PC-3 (cell line): ENCODE data around the gene USP20.

Source experiments
- CTCF ChIP-seq: fragments of 300-600 bp; sonication (generic); conservative IDR thresholded peaks from 2 replicates; pipeline ENCODE4 v1.5.1; 2017; ENCODE audit warnings: antibody characterized with exemption, low read depth, mild to moderate bottlenecking, low read length
- EZH2 ChIP-seq: fragments of 300-600 bp; sonication (generic); IDR thresholded peaks from one replicate; pipeline ENCODE4 v1.6.1; 2017; ENCODE audit warnings: antibody characterized with exemption, mild to moderate bottlenecking, low read length; ENCODE audit not compliant: unreplicated experiment
- EZH2phosphoT487 ChIP-seq: fragments of 300-600 bp; sonication (generic); IDR thresholded peaks from 2 replicates; pipeline ENCODE4 v1.6.1; 2018; ENCODE audit warnings: mild to moderate bottlenecking, antibody characterized with exemption, low read length, borderline replicate concordance

DNA sequence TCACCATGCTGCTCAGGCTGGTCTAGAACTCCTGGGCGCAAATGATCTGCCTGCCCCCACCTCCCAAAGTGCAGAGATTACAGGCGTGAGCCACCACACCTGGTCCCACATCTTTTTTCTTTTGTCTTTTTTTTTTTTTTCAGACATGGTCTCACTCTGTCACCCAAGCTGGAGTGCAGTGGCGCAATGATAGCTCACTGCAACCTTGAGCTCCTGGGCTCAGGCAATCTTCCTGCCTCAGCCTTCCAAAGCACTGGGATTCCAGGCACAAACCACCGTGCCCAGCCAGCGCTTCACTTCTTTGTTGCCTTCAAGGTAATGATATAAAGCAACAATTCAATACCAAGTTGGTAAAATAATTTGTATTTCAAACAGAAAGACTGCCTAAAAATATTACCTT lies 78.8 kb downstream of the USP20 start:
- no peak for TF ChIP-seq CTCF
- no peak for TF ChIP-seq EZH2phosphoT487
- no peak for TF ChIP-seq EZH2
